Measurements from ENCODE around the gene NPY4R.
"Not testable (repeated sequence)": the region's sequence is repeated elsewhere in the genome, so short reads cannot be mapped to it uniquely, and the experiment has no call there.

The NPY4R gene

GRCh38 chr10:46465765-46466164, at the start of gene NPY4R:
TSS of gene NPY4R (minus strand) at chr10:46465958. CDS start at chr10:46462635, 3,323 bp downstream.
- H3K36me3 ChIP-seq (ENCODE audit: control insufficient read depth in 1 of 2, insufficient read depth in 2 of 2, low read length in 2 of 2); H3K4me1 ChIP-seq (ENCODE audit: control insufficient read depth in 1 of 2, insufficient read depth in 2 of 2, low read length in 2 of 2): not testable (repeated sequence)

GRCh38 chr10:46515366-46515765, 49.6 kb upstream of the NPY4R start:
- Histone ChIP-seq H3K4me1 (ENCODE audit: control insufficient read depth in 1 of 2, insufficient read depth in 2 of 2, low read length in 2 of 2) (no peaks in the 10 kb centered on the region), H3K27ac (ENCODE audit: low read depth, low read length) (no peak overlapping the region), H3K36me3 (ENCODE audit: control insufficient read depth in 1 of 2, insufficient read depth in 2 of 2, low read length in 2 of 2) (no peaks in the 10 kb centered on the region), H3K4me3 (ENCODE audit: low read depth in 1 of 2, low read length in 2 of 2) (no peak overlapping the region), H3K9ac (ENCODE audit: low read depth in 1 of 2, low read length in 2 of 2) (no peak overlapping the region), H3K27me3 (ENCODE audit: control insufficient read depth in 1 of 2, insufficient read depth in 2 of 2, low read length in 2 of 2) (no peaks in the 10 kb centered on the region), H3K9me3 (ENCODE audit: control insufficient read depth in 1 of 2, low read length in 2 of 2) (no peaks in the 10 kb centered on the region)

More at GRCh38 chr10:46465765-46466164, at the start of gene NPY4R:
- not testable (repeated sequence) for H3K9me3 ChIP-seq (ENCODE audit: control insufficient read depth in 1 of 2, low read length in 2 of 2); H3K27ac ChIP-seq (ENCODE audit: low read depth, low read length); H3K9ac ChIP-seq (ENCODE audit: low read depth in 1 of 2, low read length in 2 of 2); H3K4me3 ChIP-seq (ENCODE audit: low read depth in 1 of 2, low read length in 2 of 2); H3K27me3 ChIP-seq (ENCODE audit: control insufficient read depth in 1 of 2, insufficient read depth in 2 of 2, low read length in 2 of 2)

GRCh38 chr10:46514899-46515298, 49.1 kb upstream of the NPY4R start:
- no peaks in the 10 kb centered on the region for H3K9me3 ChIP-seq (ENCODE audit: control insufficient read depth in 1 of 2, low read length in 2 of 2)
- no peaks in the 10 kb centered on the region for H3K27me3 ChIP-seq (ENCODE audit: control insufficient read depth in 1 of 2, insufficient read depth in 2 of 2, low read length in 2 of 2)
- H3K27ac ChIP-seq (ENCODE audit: low read depth, low read length) = no peak overlapping the region
- no peak overlapping the region for H3K9ac ChIP-seq (ENCODE audit: low read depth in 1 of 2, low read length in 2 of 2)
- H3K36me3 ChIP-seq (ENCODE audit: control insufficient read depth in 1 of 2, insufficient read depth in 2 of 2, low read length in 2 of 2) = no peaks in the 10 kb centered on the region
- no peaks in the 10 kb centered on the region for H3K4me1 ChIP-seq (ENCODE audit: control insufficient read depth in 1 of 2, insufficient read depth in 2 of 2, low read length in 2 of 2)
- H3K4me3 ChIP-seq (ENCODE audit: low read depth in 1 of 2, low read length in 2 of 2) = no peak overlapping the region

- Histone ChIP-seq H3K36me3 (ENCODE audit: control insufficient read depth in 1 of 2, insufficient read depth in 2 of 2, low read length in 2 of 2) (no peaks in the 10 kb centered on the region), H3K9ac (ENCODE audit: low read depth in 1 of 2, low read length in 2 of 2) (no peak overlapping the region), H3K27me3 (ENCODE audit: control insufficient read depth in 1 of 2, insufficient read depth in 2 of 2, low read length in 2 of 2) (no peaks in the 10 kb centered on the region), H3K9me3 (ENCODE audit: control insufficient read depth in 1 of 2, low read length in 2 of 2) (no peaks in the 10 kb centered on the region), H3K4me3 (ENCODE audit: low read depth in 1 of 2, low read length in 2 of 2) (no peak overlapping the region), H3K4me1 (ENCODE audit: control insufficient read depth in 1 of 2, insufficient read depth in 2 of 2, low read length in 2 of 2) (no peaks in the 10 kb centered on the region), H3K27ac (ENCODE audit: low read depth, low read length) (no peak overlapping the region)
Observed at GRCh38 chr10:46514431-46514861, 48.7 kb upstream of the NPY4R start.

GRCh38 chr10:46513333-46513732, 47.6 kb upstream of the NPY4R start:
- H3K9ac ChIP-seq (ENCODE audit: low read depth in 1 of 2, low read length in 2 of 2); H3K4me3 ChIP-seq (ENCODE audit: low read depth in 1 of 2, low read length in 2 of 2); H3K9me3 ChIP-seq (ENCODE audit: control insufficient read depth in 1 of 2, low read length in 2 of 2); H3K27ac ChIP-seq (ENCODE audit: low read depth, low read length); H3K27me3 ChIP-seq (ENCODE audit: control insufficient read depth in 1 of 2, insufficient read depth in 2 of 2, low read length in 2 of 2); H3K36me3 ChIP-seq (ENCODE audit: control insufficient read depth in 1 of 2, insufficient read depth in 2 of 2, low read length in 2 of 2); H3K4me1 ChIP-seq (ENCODE audit: control insufficient read depth in 1 of 2, insufficient read depth in 2 of 2, low read length in 2 of 2): not testable (repeated sequence)

GRCh38 chr10:46512725-46513124, 47.0 kb upstream of the NPY4R start:
- not testable (repeated sequence) for H3K4me1 ChIP-seq (ENCODE audit: control insufficient read depth in 1 of 2, insufficient read depth in 2 of 2, low read length in 2 of 2); H3K4me3 ChIP-seq (ENCODE audit: low read depth in 1 of 2, low read length in 2 of 2); H3K36me3 ChIP-seq (ENCODE audit: control insufficient read depth in 1 of 2, insufficient read depth in 2 of 2, low read length in 2 of 2); H3K9me3 ChIP-seq (ENCODE audit: control insufficient read depth in 1 of 2, low read length in 2 of 2); H3K27me3 ChIP-seq (ENCODE audit: control insufficient read depth in 1 of 2, insufficient read depth in 2 of 2, low read length in 2 of 2); H3K27ac ChIP-seq (ENCODE audit: low read depth, low read length); H3K9ac ChIP-seq (ENCODE audit: low read depth in 1 of 2, low read length in 2 of 2)

GRCh38 chr10:46512002-46512401, 46.2 kb upstream of the NPY4R start:
- not testable (repeated sequence) for H3K9ac ChIP-seq (ENCODE audit: low read depth in 1 of 2, low read length in 2 of 2); H3K27me3 ChIP-seq (ENCODE audit: control insufficient read depth in 1 of 2, insufficient read depth in 2 of 2, low read length in 2 of 2); H3K27ac ChIP-seq (ENCODE audit: low read depth, low read length); H3K4me1 ChIP-seq (ENCODE audit: control insufficient read depth in 1 of 2, insufficient read depth in 2 of 2, low read length in 2 of 2); H3K4me3 ChIP-seq (ENCODE audit: low read depth in 1 of 2, low read length in 2 of 2); H3K36me3 ChIP-seq (ENCODE audit: control insufficient read depth in 1 of 2, insufficient read depth in 2 of 2, low read length in 2 of 2); H3K9me3 ChIP-seq (ENCODE audit: control insufficient read depth in 1 of 2, low read length in 2 of 2)

- not testable (repeated sequence) for H3K9ac ChIP-seq (ENCODE audit: low read depth in 1 of 2, low read length in 2 of 2); H3K4me1 ChIP-seq (ENCODE audit: control insufficient read depth in 1 of 2, insufficient read depth in 2 of 2, low read length in 2 of 2); H3K27me3 ChIP-seq (ENCODE audit: control insufficient read depth in 1 of 2, insufficient read depth in 2 of 2, low read length in 2 of 2); H3K4me3 ChIP-seq (ENCODE audit: low read depth in 1 of 2, low read length in 2 of 2); H3K27ac ChIP-seq (ENCODE audit: low read depth, low read length); H3K36me3 ChIP-seq (ENCODE audit: control insufficient read depth in 1 of 2, insufficient read depth in 2 of 2, low read length in 2 of 2); H3K9me3 ChIP-seq (ENCODE audit: control insufficient read depth in 1 of 2, low read length in 2 of 2)
Observed at GRCh38 chr10:46499990-46500389, 34.2 kb upstream of the NPY4R start.

GRCh38 chr10:46498985-46499703, 33.4 kb upstream of the NPY4R start:
- H3K9ac ChIP-seq (ENCODE audit: low read depth in 1 of 2, low read length in 2 of 2); H3K36me3 ChIP-seq (ENCODE audit: control insufficient read depth in 1 of 2, insufficient read depth in 2 of 2, low read length in 2 of 2); H3K27me3 ChIP-seq (ENCODE audit: control insufficient read depth in 1 of 2, insufficient read depth in 2 of 2, low read length in 2 of 2); H3K27ac ChIP-seq (ENCODE audit: low read depth, low read length); H3K4me3 ChIP-seq (ENCODE audit: low read depth in 1 of 2, low read length in 2 of 2); H3K4me1 ChIP-seq (ENCODE audit: control insufficient read depth in 1 of 2, insufficient read depth in 2 of 2, low read length in 2 of 2); H3K9me3 ChIP-seq (ENCODE audit: control insufficient read depth in 1 of 2, low read length in 2 of 2): not testable (repeated sequence)

- not testable (repeated sequence) for H3K4me3 ChIP-seq (ENCODE audit: low read depth in 1 of 2, low read length in 2 of 2); H3K36me3 ChIP-seq (ENCODE audit: control insufficient read depth in 1 of 2, insufficient read depth in 2 of 2, low read length in 2 of 2); H3K27ac ChIP-seq (ENCODE audit: low read depth, low read length); H3K9ac ChIP-seq (ENCODE audit: low read depth in 1 of 2, low read length in 2 of 2); H3K4me1 ChIP-seq (ENCODE audit: control insufficient read depth in 1 of 2, insufficient read depth in 2 of 2, low read length in 2 of 2); H3K9me3 ChIP-seq (ENCODE audit: control insufficient read depth in 1 of 2, low read length in 2 of 2); H3K27me3 ChIP-seq (ENCODE audit: control insufficient read depth in 1 of 2, insufficient read depth in 2 of 2, low read length in 2 of 2)
Observed at GRCh38 chr10:46497878-46498277, 32.1 kb upstream of the NPY4R start.

- not testable (repeated sequence) for H3K27me3 ChIP-seq (ENCODE audit: control insufficient read depth in 1 of 2, insufficient read depth in 2 of 2, low read length in 2 of 2); H3K4me3 ChIP-seq (ENCODE audit: low read depth in 1 of 2, low read length in 2 of 2); H3K9ac ChIP-seq (ENCODE audit: low read depth in 1 of 2, low read length in 2 of 2); H3K4me1 ChIP-seq (ENCODE audit: control insufficient read depth in 1 of 2, insufficient read depth in 2 of 2, low read length in 2 of 2); H3K27ac ChIP-seq (ENCODE audit: low read depth, low read length); H3K36me3 ChIP-seq (ENCODE audit: control insufficient read depth in 1 of 2, insufficient read depth in 2 of 2, low read length in 2 of 2); H3K9me3 ChIP-seq (ENCODE audit: control insufficient read depth in 1 of 2, low read length in 2 of 2)
Observed at GRCh38 chr10:46497401-46497800, 31.6 kb upstream of the NPY4R start.

Data from duodenal mucosa (tissue), 2 donors.